GM12801 (cell line): Measurements from ENCODE around the gene USP12.

Experiments
- CTCF ChIP-seq: IDR thresholded peaks from one replicate; pipeline ENCODE4 v1.5.1; 2011; ENCODE audit warnings: control low read depth; ENCODE audit not compliant: insufficient read length; ENCODE audit errors: extremely low read depth

USP12 gene

GRCh38 chr13:27088619-27089018 lies 83.0 kb downstream of the USP12 start:
- TF ChIP-seq CTCF, result no peak

- no peak for TF ChIP-seq CTCF
These were observed 84.9 kb downstream of the USP12 start for GRCh38 chr13:27086599-27087265.

- TF ChIP-seq CTCF, result no peak
These were observed 88.4 kb downstream of the USP12 start for GRCh38 chr13:27083183-27083582.

GRCh38 chr13:27081893-27082679 lies 89.5 kb downstream of the USP12 start:
- no peak for TF ChIP-seq CTCF

- no peak for TF ChIP-seq CTCF
These were observed 91.3 kb downstream of the USP12 start for GRCh38 chr13:27080018-27080948.

GRCh38 chr13:27079421-27079958 lies 92.1 kb downstream of the USP12 start:
- TF ChIP-seq CTCF, result no peak

GRCh38 chr13:27077451-27077850 lies 94.2 kb downstream of the USP12 start:
- TF ChIP-seq CTCF, result no peak
